ENCODE measurements around the gene SUPT5H.

- TF ChIP-seq MAZ (IDR thresholded peaks at IDR 0.05; ENCODE audit: borderline replicate concordance, low read depth, low read length) (no peak), FOS (IDR thresholded peaks at IDR 0.05; ENCODE audit: low read depth, low read length) (no peak), RFX5 (IDR thresholded peaks at IDR 0.05; ENCODE audit: low read depth, low read length) (no peak), BHLHE40 (IDR thresholded peaks at IDR 0.05; ENCODE audit: low read depth, low read length) (no peak), USF2 (IDR thresholded peaks at IDR 0.05; ENCODE audit: low read depth, low read length) (no peak), NFE2L2 (IDR thresholded peaks at IDR 0.05; ENCODE audit: low read depth, low read length) (no peak), RCOR1 (IDR thresholded peaks at IDR 0.05; ENCODE audit: insufficient replicate concordance, low read length) (no peak), RAD21 (IDR thresholded peaks at IDR 0.05; ENCODE audit: low read length) (no peak), POLR2A (IDR thresholded peaks at IDR 0.05; ENCODE audit: low read depth, low read length) (no peak), MAFK (IDR thresholded peaks at IDR 0.05; ENCODE audit: low read depth, low read length) (no peak), ELK1 (IDR thresholded peaks at IDR 0.05; ENCODE audit: borderline replicate concordance, low read depth, low read length) (no peak), SMC3 (IDR thresholded peaks at IDR 0.05; ENCODE audit: low read depth, low read length) (no peak), MXI1 (IDR thresholded peaks at IDR 0.05; ENCODE audit: borderline replicate concordance, low read depth, low read length) (no peak)
- TF ChIP-seq, protein P1, sequence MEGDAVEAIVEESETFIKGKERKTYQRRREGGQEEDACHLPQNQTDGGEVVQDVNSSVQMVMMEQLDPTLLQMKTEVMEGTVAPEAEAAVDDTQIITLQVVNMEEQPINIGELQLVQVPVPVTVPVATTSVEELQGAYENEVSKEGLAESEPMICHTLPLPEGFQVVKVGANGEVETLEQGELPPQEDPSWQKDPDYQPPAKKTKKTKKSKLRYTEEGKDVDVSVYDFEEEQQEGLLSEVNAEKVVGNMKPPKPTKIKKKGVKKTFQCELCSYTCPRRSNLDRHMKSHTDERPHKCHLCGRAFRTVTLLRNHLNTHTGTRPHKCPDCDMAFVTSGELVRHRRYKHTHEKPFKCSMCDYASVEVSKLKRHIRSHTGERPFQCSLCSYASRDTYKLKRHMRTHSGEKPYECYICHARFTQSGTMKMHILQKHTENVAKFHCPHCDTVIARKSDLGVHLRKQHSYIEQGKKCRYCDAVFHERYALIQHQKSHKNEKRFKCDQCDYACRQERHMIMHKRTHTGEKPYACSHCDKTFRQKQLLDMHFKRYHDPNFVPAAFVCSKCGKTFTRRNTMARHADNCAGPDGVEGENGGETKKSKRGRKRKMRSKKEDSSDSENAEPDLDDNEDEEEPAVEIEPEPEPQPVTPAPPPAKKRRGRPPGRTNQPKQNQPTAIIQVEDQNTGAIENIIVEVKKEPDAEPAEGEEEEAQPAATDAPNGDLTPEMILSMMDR (conservative IDR thresholded peaks at IDR 0.05; ENCODE audit: low read depth, low read length) = no peak
These were observed 70.3 kb downstream of the SUPT5H start for GRCh38 chr19:39515551-39516191.
